Kidney capillary endothelial cell (primary cell): ENCODE data around the gene NACA.

Source experiments
- DNase-seq: peaks from one replicate; pipeline ENCODE4 v3.0.0-alpha.2; 2018; ENCODE audit warnings: low spot score

The NACA gene

DNA sequence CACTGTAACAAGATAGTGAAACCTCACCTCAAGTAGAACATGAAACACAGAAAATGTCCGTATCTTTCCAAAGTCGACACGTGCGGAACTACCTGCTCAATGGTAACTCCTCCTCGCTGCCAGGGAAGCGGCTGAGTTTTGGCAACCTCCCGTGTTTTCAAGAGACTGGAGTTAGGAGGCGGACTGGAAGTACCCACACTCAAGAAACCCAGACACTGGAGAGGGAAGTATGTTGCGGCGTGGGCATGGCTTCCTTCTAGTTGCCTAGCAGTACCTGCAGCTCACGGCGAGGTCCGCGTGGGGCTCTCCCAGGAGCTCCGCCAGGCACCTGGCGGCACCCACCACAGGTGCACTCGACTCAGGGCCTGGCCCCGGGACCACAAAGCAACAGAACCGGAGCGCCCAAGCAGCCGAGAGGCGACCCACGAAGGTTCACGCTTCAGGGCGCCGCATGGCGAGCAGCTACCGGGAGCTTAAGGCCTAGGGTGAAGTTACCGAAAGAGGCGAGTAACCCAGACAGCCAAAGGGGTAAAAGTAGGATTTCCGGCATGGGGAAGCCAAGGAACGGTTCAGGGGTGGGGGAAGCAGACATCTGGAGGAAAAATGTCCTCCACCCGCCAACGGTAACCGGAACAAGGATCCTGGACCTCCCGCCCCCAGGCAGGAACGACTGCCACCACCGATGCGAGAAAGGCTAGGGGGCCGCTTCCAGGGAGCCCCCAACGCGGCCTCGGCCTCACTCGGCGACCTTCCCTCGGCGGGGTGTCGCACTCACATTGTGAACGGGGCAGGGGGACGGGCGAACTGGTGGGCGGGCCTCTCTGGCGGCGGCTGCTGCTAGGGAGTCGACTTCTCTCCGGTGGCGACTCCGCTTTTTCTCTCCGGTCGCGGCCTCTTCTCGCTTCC is 37.6 kb downstream of the NACA start:
- DNase-seq, result no peak

GRCh38 chr12:56684745-56685359 is 40.2 kb downstream of the NACA start:
- peak; percentile 4 for DNase-seq

DNA sequence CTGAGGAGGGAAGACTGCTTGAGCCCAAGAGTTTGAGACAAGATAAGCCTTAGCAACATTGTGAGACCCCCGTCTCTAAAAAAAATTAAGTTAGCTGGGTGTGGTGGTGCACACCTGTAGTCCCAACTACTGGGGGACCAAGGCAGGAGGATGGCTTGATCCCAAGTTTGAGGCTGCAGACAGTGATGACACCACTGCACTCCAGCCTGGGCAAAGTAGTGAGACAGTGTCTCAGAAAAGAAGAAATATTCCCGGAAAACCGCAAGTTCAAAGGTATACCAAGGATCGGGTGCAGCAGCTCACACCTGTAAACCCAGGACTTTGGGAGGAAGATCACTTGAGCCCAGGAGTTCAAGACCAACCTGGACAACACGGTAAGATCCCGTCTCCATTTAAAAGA is 42.8 kb downstream of the NACA start:
- DNase-seq, result no peak

DNA sequence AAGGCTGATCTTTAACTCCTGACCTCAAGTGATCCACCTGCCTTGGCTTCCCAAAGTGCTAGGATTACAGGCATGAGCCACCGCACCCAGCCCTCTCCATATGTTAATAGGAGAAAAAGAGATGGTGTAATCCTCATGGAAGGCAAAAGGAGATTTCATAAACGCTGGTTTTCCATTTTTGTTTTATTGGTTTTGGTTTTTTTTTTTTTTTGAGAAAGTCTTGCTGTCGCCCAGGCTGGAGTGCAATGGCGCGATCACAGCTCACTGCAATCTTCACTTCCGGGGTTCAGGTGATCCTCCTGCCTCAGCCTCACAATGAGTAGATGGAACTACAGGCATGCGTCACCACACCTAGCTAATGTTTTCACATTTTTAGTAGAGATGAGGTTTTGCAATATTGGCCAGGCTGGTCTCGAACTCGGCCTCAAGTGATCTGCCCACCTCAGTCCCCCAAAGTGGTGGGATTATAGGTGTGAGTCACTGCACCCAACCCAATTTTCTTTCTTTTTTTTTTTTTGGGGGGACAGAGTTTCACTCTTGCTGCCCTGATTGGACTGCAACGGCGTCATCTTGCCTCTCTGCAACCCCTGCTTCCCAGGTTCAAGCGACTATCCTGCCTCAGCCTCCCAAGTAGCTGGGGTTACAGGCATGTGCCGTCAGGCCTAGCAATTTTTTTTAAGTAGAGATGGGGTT is 45.1 kb downstream of the NACA start:
- DNase-seq, result no peak

- no peak for DNase-seq
These were observed 46.2 kb downstream of the NACA start for GRCh38 chr12:56678852-56679251.

DNA sequence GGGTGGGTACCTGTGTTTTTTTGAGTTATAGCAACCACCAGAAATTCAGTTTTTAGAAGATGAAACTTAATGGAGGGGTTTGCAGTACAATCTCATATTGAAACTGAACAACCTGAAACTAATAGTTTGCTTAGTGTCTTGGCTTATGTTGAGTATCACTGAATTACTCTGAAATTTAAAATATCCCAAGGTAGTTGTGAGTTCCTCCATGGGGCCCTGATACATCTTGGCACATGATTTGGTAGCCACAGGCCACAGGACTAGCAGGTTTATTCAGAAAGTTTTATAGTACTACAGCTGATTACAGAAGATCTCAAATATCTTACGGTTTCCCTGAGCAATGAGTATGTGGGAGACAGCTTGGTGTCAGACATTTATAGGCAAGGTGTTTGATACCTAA is 47.4 kb downstream of the NACA start:
- no peak for DNase-seq

DNA sequence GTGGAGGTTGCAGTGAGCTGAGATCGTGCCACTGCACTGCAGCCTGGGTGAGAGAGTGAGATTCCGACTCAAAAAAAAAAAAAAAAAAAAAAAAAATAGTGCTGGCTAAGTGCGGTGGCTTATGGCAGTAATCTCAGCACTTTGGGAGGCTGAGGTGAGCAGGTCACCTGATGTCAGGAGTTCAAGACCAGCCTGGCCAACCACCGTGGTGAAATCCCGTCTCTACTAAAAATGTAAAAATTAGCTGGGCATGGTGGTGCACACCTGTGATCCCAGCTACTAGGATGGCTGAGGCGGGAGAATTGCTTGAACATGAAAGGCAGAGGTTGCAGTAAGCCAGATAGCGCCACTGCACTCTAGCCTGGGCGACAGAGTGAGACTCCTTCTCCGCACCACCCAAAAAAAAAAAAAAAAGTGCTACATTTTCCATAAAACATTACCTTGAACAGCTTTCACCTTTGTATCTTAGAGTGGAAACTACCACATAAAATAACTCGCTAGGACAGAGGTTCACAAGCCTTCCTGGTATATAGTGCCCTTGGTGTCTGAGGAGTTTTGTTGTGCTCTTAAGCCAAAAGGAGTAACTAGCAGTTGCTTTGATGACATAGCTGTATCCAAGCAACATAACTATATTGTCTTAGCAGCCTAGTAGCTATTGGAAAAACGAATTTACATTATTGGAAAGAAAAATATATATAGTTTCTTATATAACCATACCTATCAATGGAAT is 48.1 kb downstream of the NACA start:
- DNase-seq, result no peak

DNA sequence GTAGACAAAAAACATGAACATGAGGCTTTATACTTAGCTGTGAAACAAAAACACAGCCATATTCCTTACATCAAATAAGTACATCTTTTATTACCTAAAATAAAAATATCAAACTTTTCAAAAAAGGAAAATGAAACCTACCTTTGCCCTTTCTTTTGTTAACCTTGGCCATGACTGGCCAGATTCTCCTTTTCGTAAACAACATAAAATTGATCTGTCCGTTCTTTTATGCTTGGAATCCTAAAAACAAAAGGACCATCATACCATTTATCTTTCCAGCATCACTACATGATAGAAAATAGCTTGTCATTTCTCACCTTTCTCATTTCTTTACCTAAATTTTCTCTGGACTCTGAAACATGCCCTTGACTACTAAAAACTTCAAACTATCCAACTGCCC is 53.5 kb downstream of the NACA start:
- no peak for DNase-seq

DNA sequence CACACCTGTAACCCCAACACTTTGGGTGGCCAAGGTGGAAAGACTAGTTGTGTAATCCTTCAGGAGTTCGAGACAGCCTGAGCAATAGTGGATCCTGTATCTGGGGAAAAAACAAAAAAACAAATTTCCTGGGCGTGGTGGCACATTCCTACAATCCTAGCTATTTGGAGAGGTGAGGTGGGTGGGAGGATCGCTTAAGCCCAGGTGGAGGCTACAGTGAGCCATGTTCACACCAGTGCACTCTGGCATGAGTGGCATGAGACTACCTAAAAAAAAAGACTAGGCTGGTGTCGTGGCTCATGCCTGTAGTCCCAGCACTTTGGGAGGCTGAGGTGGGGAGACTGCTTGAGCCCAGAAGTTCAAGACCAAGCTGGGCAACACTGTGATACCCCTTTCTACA is 54.3 kb downstream of the NACA start:
- DNase-seq, result no peak

GRCh38 chr12:56668197-56668457 is 57.0 kb downstream of the NACA start:
- no peak for DNase-seq
